ENCODE measurements around the gene CLDN19. TPM values are rescaled to one million over a fixed set of nuclear protein-coding genes. Genes with fewer than 3 reads are reported as not detected.
A peak's percentile ranks its signal among the peaks of the same experiment; 100 is the strongest.

CLDN19 gene
- total and polyA plus RNA-seq, 12 donors = 0.06 TPM; not detected in 11

DNA sequence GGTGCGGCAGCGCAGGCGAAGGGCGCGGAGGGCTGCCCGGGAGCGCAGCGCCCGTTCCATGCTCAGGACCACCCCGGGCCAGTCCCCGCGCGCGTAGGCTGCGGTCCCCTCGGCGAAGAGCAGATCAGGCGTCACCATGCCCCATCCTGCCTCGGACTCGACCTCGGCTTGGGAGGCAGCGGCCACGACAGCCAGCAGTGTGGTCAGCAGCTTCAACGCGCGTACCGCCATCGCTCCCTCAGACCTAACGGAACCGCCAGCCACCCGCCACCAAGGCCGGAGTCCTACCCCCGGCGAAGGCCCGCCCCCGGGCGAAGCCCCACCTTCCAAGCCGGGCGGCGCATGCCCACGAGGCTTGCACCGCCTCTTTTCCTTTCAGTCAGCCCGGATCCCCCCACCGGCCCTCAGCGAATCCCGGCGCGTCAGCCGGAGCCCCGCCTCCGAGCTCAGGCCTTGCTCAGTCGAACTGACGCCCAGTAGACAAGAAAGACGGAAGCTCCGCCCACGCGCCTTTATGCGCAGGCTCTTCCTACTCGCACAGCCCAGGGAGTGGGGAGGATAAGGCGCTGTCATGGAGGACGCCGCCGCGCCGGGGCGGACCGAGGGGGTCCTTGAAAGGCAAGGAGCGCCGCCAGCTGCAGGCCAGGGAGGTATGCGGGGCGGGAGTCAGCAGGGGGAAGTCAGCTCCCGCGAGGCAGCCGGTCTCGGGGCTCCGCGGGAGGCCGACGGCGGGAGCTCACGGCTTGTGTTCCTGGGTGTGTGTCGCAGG, 26.9 kb upstream of the CLDN19 start, which contains the start of the genes C1orf50 and P3H1:
Gene C1orf50, plus strand, starts transcription at position 509 of the 769 bp plus-strand sequence. Its CDS starts 63 bp downstream, at position 572.
Gene P3H1, minus strand, starts transcription at position 288 of the 769 bp plus-strand sequence. Its CDS starts 57 bp downstream, at position 231.
- WGBS, 2 donors = 0 to 1% methylated on average over 68 to 82 of the region's 82 CpGs
- Histone ChIP-seq H3K27ac (peak within 1 kb of the TSS; percentile 67 to 98 (median 94)), H3K27me3 (no peaks in the 10 kb centered on the region), H3K4me1 (peaks cover 7 to 53% (median 36%) of the 10 kb centered on the region in 9 donors), H3K9me3 (no peaks in the 10 kb centered on the region), H3K4me3 (peak within 1 kb of the TSS; percentile 73 to 99 (median 93)), H3K36me3 (peaks cover 0 to 20% (median 5%) of the 10 kb centered on the region in 9 donors)
- peak; percentile 100 for DNase-seq
- TF ChIP-seq, protein P1, sequence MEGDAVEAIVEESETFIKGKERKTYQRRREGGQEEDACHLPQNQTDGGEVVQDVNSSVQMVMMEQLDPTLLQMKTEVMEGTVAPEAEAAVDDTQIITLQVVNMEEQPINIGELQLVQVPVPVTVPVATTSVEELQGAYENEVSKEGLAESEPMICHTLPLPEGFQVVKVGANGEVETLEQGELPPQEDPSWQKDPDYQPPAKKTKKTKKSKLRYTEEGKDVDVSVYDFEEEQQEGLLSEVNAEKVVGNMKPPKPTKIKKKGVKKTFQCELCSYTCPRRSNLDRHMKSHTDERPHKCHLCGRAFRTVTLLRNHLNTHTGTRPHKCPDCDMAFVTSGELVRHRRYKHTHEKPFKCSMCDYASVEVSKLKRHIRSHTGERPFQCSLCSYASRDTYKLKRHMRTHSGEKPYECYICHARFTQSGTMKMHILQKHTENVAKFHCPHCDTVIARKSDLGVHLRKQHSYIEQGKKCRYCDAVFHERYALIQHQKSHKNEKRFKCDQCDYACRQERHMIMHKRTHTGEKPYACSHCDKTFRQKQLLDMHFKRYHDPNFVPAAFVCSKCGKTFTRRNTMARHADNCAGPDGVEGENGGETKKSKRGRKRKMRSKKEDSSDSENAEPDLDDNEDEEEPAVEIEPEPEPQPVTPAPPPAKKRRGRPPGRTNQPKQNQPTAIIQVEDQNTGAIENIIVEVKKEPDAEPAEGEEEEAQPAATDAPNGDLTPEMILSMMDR (IDR thresholded peaks at IDR 0.05) = peak in 1 of 9 donors; percentile 11
- ATAC-seq = peak; percentile 96 to 99 (median 98)
- intact Hi-C loops (cut with DNase I) = loop anchor here in 3 of 10 donors (1.0 to 10.0 kb wide), 4 partner anchors 50 to 158 kb away; partner anchors contain the start of genes ERMAP (in 2 of the 3), SVBP (in 2 of the 3) and ZNF691 (in 2 of the 3)

GRCh38 chr1:42765832-42766740, 26.1 kb upstream of the CLDN19 start:
- peaks cover 0 to 25% (median 8%) of the 10 kb centered on the region in 9 donors for H3K36me3 ChIP-seq
- H3K4me3 ChIP-seq = peak overlapping the region; percentile 73 to 99 (median 93)
- peak; percentile 23 to 42 for DNase-seq
- H3K4me1 ChIP-seq = peaks cover 7 to 50% (median 36%) of the 10 kb centered on the region in 9 donors
- no peaks in the 10 kb centered on the region for H3K27me3 ChIP-seq
- 1% methylated on average over 43 to 44 of the region's 44 CpGs for WGBS, 2 donors
- TF ChIP-seq, protein P1 (IDR thresholded peaks at IDR 0.05) = peak in 7 of 9 donors; percentile 30 to 56 (median 43)
- ATAC-seq = peak in 6 of 8 donors; percentile 1 to 21 (median 10)
- H3K27ac ChIP-seq = peak overlapping the region; percentile 67 to 98 (median 94)
- no peaks in the 10 kb centered on the region for H3K9me3 ChIP-seq
- intact Hi-C loops (cut with DNase I) = loop anchor here in 3 of 10 donors (2.0 to 10.0 kb wide), 3 partner anchors 51 to 159 kb away; partner anchors contain the start of genes ERMAP (in 2 of the 3), SVBP (in 2 of the 3) and ZNF691 (in 1 of the 3)

GRCh38 chr1:42765269-42765668, 25.2 kb upstream of the CLDN19 start:
- intact Hi-C loops (cut with DNase I) = loop anchor here in 1 of 10 donors (10.0 kb wide), 1 partner anchor 160 kb away; no protein-coding TSS in a partner anchor
- H3K9me3 ChIP-seq = no peaks in the 10 kb centered on the region
- TF ChIP-seq, protein P1 (IDR thresholded peaks at IDR 0.05) = no peak
- DNase-seq (no peak), ATAC-seq (no peak)
- peaks cover 7 to 50% (median 36%) of the 10 kb centered on the region in 9 donors for H3K4me1 ChIP-seq
- H3K36me3 ChIP-seq = peaks cover 0 to 33% (median 9%) of the 10 kb centered on the region in 9 donors
- peak overlapping the region in 8 of 10 donors; percentile 89 to 98 (median 95) for H3K27ac ChIP-seq
- no peaks in the 10 kb centered on the region for H3K27me3 ChIP-seq
- H3K4me3 ChIP-seq = peak overlapping the region; percentile 73 to 99 (median 93)
- WGBS, 2 donors = 15 to 19% methylated on average over 7 of the region's 7 CpGs
